Loucy (cell line): Measurements from ENCODE around the gene CCDC51.

Experiments used
- EZH2phosphoT487 ChIP-seq: fragments of 200-600 bp; IDR thresholded peaks from 2 replicates; pipeline ENCODE4 v1.6.1; 2018; ENCODE audit warnings: antibody characterized with exemption, mild to moderate bottlenecking, moderate library complexity, borderline replicate concordance
- TF ChIP-seq, protein P1 (sequence below): fragments of 200-600 bp; sonication (generic); conservative IDR thresholded peaks from 2 replicates; pipeline ENCODE4 v1.5.1; 2014; ENCODE audit warnings: mild to moderate bottlenecking, antibody characterized with exemption, low read length

DNA sequence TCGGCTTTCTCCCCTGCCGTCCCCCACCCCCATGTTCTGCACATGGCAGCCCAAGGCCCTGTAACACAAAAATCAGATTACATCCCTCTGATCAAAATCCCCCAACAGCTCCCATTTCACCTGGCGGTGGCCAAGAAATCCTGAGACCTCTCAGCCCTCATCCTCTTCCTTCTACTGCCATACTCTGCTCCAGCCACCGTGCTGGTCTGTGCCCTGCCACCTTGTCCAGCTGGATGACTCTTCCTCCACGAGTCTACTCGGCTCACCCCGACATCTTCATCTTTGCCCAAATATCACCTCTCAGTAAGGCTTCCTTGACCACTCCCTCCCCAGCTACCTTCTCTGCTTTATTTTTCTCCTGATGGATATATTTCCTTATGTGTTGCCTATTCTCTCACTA lies 3.1 kb downstream of the CCDC51 start:
- TF ChIP-seq, protein P1, sequence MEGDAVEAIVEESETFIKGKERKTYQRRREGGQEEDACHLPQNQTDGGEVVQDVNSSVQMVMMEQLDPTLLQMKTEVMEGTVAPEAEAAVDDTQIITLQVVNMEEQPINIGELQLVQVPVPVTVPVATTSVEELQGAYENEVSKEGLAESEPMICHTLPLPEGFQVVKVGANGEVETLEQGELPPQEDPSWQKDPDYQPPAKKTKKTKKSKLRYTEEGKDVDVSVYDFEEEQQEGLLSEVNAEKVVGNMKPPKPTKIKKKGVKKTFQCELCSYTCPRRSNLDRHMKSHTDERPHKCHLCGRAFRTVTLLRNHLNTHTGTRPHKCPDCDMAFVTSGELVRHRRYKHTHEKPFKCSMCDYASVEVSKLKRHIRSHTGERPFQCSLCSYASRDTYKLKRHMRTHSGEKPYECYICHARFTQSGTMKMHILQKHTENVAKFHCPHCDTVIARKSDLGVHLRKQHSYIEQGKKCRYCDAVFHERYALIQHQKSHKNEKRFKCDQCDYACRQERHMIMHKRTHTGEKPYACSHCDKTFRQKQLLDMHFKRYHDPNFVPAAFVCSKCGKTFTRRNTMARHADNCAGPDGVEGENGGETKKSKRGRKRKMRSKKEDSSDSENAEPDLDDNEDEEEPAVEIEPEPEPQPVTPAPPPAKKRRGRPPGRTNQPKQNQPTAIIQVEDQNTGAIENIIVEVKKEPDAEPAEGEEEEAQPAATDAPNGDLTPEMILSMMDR = no peak
- no peak for TF ChIP-seq EZH2phosphoT487
